ENCODE data around the gene OPN1MW3. TPM values are rescaled to one million over a fixed set of nuclear protein-coding genes. Genes with fewer than 3 reads are reported as not detected.
"Not testable (repeated sequence)": the region's sequence is repeated elsewhere in the genome, so short reads cannot be mapped to it uniquely, and the experiment has no call there.

OPN1MW3 gene
- total RNA-seq = not detected
- long read RNA-seq = 0 reads

DNA sequence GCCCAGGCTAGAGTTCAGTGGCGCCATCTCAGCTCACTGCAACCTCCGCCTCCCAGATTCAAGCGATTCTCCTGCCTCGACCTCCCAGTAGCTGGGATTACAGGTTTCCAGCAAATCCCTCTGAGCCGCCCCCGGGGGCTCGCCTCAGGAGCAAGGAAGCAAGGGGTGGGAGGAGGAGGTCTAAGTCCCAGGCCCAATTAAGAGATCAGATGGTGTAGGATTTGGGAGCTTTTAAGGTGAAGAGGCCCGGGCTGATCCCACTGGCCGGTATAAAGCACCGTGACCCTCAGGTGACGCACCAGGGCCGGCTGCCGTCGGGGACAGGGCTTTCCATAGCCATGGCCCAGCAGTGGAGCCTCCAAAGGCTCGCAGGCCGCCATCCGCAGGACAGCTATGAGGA is at the start of gene OPN1MW3:
Gene OPN1MW3, plus strand, starts transcription at position 301 of the 400 bp plus-strand sequence. Its CDS starts 38 bp downstream, at position 339.
- intact Hi-C loops (cut with DNase I); ATAC-seq (ENCODE audit: poor library complexity); DNase-seq: not testable (repeated sequence)

DNA sequence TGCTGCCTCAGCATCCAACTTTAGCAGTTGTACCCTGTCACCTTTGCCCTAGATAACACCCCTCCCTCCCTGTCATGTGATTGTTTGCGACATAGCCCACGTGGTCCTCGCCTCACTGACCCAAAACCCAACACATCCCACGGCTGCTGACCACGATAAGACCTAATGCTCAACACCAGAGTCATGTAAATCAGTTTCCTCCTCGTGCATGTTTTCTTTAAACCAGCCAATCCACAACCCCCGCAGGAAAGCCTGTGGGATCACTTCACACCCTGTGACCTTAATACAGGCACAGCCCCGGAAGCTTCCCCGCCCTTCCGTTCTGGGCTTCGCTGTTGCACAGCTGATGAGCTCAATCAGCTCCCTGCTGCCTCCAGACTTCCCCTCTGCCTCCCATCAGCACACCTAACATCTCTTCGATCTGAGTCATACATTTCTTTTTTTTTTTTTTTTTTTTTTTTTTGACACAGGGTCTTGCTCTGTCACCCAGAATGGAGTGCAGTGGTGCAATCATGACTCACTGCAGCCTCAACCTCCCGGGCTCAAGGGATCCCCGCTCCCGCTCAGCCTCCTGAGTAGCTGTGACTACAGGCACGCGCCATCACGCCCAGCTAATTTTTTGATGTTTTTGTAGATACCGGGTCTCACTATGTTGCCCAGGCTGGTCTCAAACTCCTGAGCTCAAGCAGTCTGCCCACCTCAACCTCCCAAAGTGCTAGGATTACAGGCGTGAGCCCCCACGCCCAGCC is 47.5 kb upstream of the OPN1MW3 start:
- DNase-seq; intact Hi-C loops (cut with DNase I): not testable (repeated sequence)
- ATAC-seq (ENCODE audit: poor library complexity) = peak; percentile 73

DNA sequence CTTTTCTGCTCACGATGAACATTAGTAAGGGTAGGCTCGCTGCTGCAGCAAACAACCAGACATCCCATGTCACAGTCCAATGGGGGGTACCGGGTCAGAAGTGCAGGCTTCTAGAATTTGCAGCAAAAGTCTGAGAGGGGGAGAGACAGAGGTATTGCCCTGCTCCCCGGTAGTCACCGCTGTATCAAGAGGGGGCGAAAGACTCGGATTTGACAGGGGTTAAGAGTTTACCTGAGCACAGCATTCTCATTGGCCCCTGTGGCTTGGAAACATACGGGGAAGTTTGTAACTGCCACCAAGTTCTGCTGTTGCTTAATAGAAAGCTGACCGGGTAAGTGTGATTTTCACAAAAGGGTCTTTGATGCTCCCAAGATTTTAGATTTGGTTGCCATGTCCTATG is 46.3 kb upstream of the OPN1MW3 start:
- ATAC-seq (ENCODE audit: poor library complexity); intact Hi-C loops (cut with DNase I); DNase-seq: not testable (repeated sequence)

DNA sequence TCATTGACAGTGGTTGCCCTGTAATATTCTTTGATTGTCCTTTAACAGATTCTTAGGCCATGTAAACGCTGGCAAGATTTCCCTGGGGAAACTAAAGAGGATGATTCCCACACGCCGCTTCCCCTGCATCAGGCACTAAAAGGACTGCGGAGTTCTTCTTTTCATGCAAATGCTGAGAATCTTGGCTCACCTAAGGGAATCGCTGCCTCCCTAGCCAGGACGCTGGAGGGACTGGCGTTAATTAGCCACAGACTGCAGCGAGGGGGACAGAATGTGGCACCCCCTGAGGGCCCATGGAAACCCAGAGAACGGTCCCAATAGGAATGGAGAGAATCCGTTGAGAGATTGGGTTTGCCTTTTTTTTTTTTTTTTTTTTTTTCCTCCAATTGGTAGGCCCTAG is 45.9 kb upstream of the OPN1MW3 start:
- DNase-seq; ATAC-seq (ENCODE audit: poor library complexity); intact Hi-C loops (cut with DNase I): not testable (repeated sequence)

DNA sequence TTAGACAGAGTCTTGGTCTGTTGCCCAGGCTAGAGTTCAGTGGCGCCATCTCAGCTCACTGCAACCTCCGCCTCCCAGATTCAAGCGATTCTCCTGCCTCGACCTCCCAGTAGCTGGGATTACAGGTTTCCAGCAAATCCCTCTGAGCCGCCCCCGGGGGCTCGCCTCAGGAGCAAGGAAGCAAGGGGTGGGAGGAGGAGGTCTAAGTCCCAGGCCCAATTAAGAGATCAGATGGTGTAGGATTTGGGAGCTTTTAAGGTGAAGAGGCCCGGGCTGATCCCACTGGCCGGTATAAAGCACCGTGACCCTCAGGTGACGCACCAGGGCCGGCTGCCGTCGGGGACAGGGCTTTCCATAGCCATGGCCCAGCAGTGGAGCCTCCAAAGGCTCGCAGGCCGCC is 37.9 kb upstream of the OPN1MW3 start, which contains the start of gene OPN1MW2:
Gene OPN1MW2, plus strand, starts transcription at position 301 of the 400 bp plus-strand sequence. Its CDS starts 60 bp downstream, at position 361.
- intact Hi-C loops (cut with DNase I) = not testable (repeated sequence)

DNA sequence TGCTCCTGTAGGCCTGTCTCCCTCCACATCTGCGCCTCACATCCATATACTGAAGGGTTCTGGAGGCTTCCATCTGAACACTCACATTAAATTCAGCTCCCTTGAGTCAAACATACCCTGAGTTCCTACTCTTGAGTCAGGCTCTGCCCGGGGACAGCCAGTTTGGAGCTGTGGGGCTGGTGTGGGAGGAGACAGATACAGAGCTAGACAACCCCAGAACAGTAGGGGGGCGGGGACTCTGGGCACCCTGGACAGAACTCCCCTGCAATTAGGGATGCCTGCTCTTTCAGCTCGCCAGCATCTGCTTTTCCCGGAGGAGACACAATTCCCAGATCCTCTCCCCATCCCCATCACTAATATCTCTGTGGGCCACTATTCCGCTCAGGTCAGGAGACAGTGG is 32.1 kb upstream of the OPN1MW3 start:
- ATAC-seq (ENCODE audit: poor library complexity); DNase-seq; intact Hi-C loops (cut with DNase I): not testable (repeated sequence)

More for the DNA sequence above, 37.9 kb upstream of the OPN1MW3 start, which contains the start of gene OPN1MW2:
- not testable (repeated sequence) for ATAC-seq (ENCODE audit: poor library complexity); DNase-seq

DNA sequence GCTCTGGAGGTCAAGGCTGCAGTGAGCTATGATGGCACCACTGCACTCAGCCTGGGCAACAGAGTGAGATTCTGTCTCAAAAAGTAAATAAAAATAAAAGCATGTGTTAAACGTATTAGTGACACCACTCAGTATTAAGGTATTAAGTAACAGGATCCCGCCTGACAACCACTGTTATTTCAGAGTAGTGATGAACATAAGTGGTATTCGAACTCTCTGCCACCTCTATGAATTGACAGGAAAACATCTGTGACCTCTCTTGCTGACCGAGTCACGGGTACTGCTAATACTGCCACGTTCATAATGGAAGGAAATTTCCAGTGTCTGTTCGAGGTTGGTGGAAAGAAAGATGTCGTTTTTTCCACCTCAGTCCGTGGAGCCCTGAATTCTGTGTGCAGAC is 30.7 kb upstream of the OPN1MW3 start:
- ATAC-seq (ENCODE audit: poor library complexity); DNase-seq; intact Hi-C loops (cut with DNase I): not testable (repeated sequence)

DNA sequence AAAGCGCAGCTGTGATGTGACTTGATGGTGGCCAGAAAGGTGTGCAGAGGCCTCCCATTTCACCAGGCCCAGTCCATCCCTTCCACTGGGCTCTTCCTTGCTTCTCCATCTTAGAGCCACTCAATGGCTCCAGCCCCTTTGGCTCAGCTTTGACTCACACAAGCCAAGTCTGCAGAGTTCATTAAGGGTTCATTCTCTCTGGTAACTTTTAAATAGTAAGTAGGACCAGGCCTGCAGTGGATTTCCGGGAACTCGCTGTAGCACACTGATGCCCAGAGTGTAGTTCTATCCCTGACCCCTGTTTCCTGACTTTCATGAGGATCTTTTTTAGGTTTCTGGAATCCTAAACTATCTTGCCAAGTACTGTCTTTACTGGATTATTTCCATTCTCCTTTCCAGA is 25.9 kb upstream of the OPN1MW3 start:
- intact Hi-C loops (cut with DNase I); DNase-seq: not testable (repeated sequence)
- ATAC-seq (ENCODE audit: poor library complexity) = peak; percentile 38

DNA sequence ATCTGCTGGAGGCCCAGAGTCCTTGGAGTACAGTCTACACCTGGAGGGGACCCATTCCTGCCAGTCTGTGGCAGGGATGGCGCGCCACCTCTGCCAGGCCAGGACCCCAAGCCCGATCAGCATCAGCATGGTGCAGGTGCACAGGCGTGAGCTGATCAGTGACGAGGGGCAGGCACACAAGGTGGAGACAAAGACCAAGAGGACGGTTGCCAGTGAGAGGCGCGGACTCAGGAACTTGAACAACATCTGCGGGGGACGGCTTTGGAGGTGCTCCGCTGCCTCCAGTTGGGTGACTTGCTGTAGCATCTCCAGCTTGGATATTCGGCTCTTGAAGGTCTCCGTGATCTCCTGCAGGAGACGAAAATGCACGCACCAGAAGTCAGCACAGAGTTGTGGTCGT is 23.8 kb upstream of the OPN1MW3 start:
- DNase-seq; intact Hi-C loops (cut with DNase I); ATAC-seq (ENCODE audit: poor library complexity): not testable (repeated sequence)

DNA sequence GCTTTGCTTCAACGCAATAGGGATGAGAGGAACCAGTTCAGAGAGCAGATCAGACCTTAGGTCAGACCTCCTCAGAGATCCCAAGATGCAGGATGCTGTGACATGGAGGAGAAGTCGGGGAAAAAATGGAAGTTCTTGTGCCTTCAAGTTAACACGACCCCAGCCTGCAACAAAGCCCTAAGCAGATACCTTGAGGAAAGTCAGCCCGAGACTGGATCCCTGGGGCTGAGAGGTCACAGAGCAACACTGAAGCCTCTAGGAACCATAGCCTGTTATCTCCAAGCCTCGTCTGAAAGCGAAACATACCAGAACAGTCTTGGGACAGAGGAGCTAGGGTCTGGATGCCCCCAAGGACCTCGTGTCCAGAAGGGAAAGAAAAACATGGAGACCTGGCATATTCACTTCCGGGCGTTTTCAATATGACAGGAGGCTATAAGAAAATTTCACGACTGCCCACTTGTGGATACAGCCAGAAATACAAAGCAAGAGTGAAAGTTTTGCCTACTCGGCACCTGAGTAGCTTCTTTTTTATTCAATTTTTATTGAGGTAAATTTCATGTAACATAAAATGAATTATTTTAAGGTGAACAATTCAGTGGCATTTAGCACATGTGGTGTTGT is 18.3 kb upstream of the OPN1MW3 start:
- ATAC-seq (ENCODE audit: poor library complexity); intact Hi-C loops (cut with DNase I); DNase-seq: not testable (repeated sequence)

DNA sequence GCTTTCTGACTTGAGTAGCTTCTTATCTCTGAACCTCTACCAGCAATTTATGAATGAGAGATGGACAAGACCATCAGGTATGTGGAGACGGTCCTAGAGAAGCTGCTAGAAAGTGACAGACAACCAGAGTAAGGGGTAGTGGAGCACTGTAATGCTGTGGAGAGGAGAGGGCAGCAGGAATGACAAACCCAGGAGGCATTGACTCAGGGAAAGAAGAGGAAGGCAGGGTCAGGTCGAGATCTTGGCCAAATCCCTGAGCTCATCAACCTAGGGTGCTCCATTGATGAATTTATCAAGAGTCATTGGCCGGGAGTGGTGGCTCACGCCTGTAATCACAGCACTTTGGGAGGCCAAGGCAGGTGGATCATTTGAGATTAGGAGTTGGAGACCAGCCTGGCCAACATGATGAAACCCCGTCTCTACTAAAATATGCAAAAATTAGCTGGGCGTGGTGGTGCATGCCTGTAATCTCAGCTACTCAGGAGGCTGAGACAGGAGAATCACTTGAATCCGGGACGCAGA is 17.3 kb upstream of the OPN1MW3 start:
- DNase-seq; ATAC-seq (ENCODE audit: poor library complexity); intact Hi-C loops (cut with DNase I): not testable (repeated sequence)

DNA sequence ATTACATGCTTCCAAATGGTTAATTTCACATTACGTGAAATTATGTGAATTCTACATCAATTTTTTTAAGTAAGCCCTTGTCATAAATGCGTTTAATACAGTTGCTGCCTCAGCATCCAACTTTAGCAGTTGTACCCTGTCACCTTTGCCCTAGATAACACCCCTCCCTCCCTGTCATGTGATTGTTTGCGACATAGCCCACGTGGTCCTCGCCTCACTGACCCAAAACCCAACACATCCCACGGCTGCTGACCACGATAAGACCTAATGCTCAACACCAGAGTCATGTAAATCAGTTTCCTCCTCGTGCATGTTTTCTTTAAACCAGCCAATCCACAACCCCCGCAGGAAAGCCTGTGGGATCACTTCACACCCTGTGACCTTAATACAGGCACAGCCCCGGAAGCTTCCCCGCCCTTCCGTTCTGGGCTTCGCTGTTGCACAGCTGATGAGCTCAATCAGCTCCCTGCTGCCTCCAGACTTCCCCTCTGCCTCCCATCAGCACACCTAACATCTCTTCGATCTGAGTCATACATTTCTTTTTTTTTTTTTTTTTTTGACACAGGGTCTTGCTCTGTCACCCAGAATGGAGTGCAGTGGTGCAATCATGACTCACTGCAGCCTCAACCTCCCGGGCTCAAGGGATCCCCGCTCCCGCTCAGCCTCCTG is 9.9 kb upstream of the OPN1MW3 start:
- intact Hi-C loops (cut with DNase I); DNase-seq: not testable (repeated sequence)
- peak; percentile 91 for ATAC-seq (ENCODE audit: poor library complexity)

DNA sequence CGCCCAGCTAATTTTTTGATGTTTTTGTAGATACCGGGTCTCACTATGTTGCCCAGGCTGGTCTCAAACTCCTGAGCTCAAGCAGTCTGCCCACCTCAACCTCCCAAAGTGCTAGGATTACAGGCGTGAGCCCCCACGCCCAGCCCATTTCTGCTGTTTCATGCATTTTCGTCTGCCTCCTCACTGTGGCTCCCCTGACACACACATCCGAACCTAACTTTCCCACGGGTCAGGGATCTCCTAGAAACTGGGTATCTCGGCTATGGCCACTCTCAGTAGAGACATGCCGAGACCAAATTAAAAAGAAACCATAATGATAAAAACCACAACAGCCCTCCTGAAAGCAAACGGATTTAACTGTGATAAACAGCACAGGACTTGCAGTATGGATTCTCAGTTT is 9.3 kb upstream of the OPN1MW3 start:
- DNase-seq; ATAC-seq (ENCODE audit: poor library complexity); intact Hi-C loops (cut with DNase I): not testable (repeated sequence)

DNA sequence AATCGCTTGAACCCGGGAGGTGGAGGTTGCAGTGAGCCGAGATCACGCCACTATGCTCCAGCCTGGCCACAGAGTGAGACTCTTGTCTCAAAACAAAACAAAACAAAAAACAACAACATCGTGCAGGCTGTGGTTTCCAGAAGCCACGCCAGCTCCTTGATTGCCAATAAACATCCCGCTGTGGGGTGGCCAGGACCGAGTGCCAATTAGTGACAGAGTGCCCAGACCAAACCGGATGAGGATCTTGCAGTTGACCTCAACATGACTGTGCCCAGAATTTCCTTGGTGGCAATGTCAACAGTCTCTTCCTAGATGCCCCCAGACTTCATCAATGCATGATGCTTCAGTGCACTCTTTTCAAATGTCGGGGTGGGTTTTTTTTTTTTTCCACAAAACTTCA is 1.3 kb downstream of the OPN1MW3 start:
- ATAC-seq (ENCODE audit: poor library complexity); DNase-seq; intact Hi-C loops (cut with DNase I): not testable (repeated sequence)

DNA sequence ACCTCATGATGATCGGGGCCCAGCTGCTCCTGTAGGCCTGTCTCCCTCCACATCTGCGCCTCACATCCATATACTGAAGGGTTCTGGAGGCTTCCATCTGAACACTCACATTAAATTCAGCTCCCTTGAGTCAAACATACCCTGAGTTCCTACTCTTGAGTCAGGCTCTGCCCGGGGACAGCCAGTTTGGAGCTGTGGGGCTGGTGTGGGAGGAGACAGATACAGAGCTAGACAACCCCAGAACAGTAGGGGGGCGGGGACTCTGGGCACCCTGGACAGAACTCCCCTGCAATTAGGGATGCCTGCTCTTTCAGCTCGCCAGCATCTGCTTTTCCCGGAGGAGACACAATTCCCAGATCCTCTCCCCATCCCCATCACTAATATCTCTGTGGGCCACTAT is 5.7 kb downstream of the OPN1MW3 start:
- intact Hi-C loops (cut with DNase I) = not testable (repeated sequence)

DNA sequence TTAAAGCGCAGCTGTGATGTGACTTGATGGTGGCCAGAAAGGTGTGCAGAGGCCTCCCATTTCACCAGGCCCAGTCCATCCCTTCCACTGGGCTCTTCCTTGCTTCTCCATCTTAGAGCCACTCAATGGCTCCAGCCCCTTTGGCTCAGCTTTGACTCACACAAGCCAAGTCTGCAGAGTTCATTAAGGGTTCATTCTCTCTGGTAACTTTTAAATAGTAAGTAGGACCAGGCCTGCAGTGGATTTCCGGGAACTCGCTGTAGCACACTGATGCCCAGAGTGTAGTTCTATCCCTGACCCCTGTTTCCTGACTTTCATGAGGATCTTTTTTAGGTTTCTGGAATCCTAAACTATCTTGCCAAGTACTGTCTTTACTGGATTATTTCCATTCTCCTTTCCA is 11.9 kb downstream of the OPN1MW3 start:
- peak; percentile 22 for ATAC-seq (ENCODE audit: poor library complexity)
- intact Hi-C loops (cut with DNase I); DNase-seq: not testable (repeated sequence)

More for the DNA sequence above, 5.7 kb downstream of the OPN1MW3 start:
- DNase-seq; ATAC-seq (ENCODE audit: poor library complexity): not testable (repeated sequence)

DNA sequence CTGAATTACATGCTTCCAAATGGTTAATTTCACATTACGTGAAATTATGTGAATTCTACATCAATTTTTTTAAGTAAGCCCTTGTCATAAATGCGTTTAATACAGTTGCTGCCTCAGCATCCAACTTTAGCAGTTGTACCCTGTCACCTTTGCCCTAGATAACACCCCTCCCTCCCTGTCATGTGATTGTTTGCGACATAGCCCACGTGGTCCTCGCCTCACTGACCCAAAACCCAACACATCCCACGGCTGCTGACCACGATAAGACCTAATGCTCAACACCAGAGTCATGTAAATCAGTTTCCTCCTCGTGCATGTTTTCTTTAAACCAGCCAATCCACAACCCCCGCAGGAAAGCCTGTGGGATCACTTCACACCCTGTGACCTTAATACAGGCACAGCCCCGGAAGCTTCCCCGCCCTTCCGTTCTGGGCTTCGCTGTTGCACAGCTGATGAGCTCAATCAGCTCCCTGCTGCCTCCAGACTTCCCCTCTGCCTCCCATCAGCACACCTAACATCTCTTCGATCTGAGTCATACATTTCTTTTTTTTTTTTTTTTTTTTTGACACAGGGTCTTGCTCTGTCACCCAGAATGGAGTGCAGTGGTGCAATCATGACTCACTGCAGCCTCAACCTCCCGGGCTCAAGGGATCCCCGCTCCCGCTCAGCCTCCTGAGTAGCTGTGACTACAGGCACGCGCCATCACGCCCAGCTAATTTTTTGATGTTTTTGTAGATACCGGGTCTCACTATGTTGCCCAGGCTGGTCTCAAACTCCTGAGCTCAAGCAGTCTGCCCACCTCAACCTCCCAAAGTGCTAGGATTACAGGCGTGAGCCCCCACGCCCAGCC is 27.3 kb downstream of the OPN1MW3 start:
- ATAC-seq (ENCODE audit: poor library complexity) = peak; percentile 85
- DNase-seq; intact Hi-C loops (cut with DNase I): not testable (repeated sequence)

DNA sequence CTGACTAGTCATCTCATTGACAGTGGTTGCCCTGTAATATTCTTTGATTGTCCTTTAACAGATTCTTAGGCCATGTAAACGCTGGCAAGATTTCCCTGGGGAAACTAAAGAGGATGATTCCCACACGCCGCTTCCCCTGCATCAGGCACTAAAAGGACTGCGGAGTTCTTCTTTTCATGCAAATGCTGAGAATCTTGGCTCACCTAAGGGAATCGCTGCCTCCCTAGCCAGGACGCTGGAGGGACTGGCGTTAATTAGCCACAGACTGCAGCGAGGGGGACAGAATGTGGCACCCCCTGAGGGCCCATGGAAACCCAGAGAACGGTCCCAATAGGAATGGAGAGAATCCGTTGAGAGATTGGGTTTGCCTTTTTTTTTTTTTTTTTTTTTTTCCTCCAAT is 29.0 kb downstream of the OPN1MW3 start:
- DNase-seq; ATAC-seq (ENCODE audit: poor library complexity); intact Hi-C loops (cut with DNase I): not testable (repeated sequence)
